ENCODE data around the gene OSBPL3.

The OSBPL3 gene

DNA sequence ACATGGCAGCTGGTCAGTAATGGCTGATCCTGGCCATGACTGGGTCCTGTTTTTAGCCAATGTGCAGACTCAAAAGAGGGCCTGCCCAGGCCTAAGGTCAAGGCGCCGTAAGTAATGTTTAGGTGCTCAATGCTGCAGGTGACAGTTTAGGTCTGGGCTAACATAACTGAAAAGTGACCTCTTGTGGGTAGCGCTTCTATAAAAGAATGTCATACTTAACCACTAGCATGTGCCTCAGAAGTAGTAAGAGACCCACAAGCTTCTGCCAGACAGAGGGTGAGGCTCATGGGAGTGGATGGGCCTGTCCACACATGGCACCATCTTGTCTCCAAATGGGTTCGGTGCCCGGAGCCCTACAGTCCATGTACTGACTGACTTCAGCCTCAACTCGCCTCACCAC lies 132.2 kb downstream of the OSBPL3 start:
- TF ChIP-seq JUND (IDR thresholded peaks at IDR 0.05; ENCODE audit: low read depth), result no peak
- in situ Hi-C loops (cut with HindIII; ENCODE audit: low pct_unique_long_range_greater_than_20kb, low sequenced_read_pairs), result no loop called here
- no peak for DNase-seq (ENCODE audit: low read depth in 1 of 2, low spot score in 1 of 2)

DNA sequence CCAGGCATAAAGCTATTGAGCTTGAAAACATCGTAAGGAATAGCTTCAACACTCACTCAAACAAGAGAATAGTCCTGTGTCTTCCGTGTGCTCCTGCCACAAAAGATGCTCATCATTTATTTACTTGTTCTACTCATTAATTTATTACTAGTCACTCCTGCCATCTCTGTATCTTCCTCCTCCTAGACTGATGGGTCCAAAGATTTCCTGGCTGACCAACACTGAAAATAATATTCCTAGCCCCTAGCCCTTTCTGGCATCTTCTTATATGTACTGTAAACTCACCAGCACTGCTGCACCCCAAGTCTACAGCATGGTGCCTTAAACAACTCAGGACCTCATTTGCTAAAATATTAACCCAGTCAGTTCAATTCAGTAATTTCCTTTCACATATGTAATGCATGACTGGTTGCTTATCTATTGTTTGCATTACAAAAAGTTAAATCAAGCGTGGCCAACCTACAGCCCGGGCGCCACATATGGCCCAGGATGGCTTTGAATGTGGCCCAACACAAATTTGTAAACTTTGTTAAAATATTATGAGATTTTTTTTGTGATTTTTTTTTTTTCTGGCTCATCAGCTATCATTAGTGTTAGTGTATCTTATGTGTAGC lies 136.1 kb downstream of the OSBPL3 start:
- in situ Hi-C loops (cut with HindIII; ENCODE audit: low pct_unique_long_range_greater_than_20kb, low sequenced_read_pairs), result no loop called here
- no peak for DNase-seq (ENCODE audit: low read depth in 1 of 2, low spot score in 1 of 2)
- TF ChIP-seq JUND (IDR thresholded peaks at IDR 0.05; ENCODE audit: low read depth), result no peak

DNA sequence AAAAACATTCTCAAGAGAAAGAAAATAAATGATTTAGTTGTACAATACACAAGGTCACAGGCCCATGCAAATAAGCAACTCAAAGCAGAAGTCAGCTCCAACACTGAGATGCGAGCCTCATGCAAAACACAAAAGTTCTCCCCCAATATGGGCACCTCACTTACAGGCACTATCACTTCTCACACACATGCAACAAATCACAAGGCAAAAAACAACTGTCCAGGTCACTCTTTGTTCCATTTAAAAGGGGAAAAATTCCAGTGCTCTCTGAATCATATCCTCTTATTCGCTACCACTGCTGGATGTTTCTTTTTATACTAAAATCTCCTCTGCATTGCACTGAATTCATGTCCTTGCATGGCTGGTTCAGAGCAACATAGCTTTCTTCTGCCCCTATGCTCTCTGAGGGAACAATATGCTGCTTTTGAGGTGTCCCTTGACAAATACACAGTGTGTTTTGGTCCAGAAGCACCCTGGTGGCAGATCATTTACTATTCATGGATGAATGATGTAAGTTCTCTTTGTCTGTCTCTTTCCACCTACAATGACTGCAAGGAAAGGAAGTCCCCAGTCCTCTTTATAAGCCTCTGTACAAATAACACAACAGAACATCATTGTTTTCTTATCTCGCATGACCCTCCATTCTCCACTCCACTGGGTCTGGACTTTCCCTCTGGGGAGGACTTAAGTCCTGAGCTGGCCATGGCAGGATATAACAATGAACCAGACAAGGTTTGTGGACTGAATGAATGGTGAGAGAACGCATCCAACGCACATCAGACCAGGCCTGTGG lies 137.3 kb downstream of the OSBPL3 start:
- in situ Hi-C loops (cut with HindIII; ENCODE audit: low pct_unique_long_range_greater_than_20kb, low sequenced_read_pairs), result no loop called here
- no peak for DNase-seq (ENCODE audit: low read depth in 1 of 2, low spot score in 1 of 2)
- TF ChIP-seq JUND (IDR thresholded peaks at IDR 0.05; ENCODE audit: low read depth), result no peak

DNA sequence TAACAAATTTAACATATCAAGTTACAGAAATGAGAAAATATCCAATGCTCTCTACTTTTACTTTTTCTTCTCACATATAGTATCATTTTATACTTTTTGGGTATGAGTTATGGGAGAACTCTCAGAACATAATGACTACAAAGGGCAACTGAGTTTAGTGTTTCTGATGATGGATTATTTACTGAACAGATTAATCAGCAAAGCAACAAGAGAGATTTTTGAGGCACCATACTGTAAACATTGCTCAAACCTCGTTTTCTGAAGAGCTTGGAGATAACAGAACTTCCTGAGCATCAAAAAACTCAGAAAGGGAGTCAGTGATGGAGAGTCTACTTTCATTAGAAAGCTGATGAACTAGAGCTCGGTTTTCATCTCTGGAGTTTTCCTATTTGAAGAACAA lies 137.9 kb downstream of the OSBPL3 start:
- no peak for TF ChIP-seq JUND (IDR thresholded peaks at IDR 0.05; ENCODE audit: low read depth)
- no peak for DNase-seq (ENCODE audit: low read depth in 1 of 2, low spot score in 1 of 2)
- in situ Hi-C loops (cut with HindIII; ENCODE audit: low pct_unique_long_range_greater_than_20kb, low sequenced_read_pairs), result no loop called here

DNA sequence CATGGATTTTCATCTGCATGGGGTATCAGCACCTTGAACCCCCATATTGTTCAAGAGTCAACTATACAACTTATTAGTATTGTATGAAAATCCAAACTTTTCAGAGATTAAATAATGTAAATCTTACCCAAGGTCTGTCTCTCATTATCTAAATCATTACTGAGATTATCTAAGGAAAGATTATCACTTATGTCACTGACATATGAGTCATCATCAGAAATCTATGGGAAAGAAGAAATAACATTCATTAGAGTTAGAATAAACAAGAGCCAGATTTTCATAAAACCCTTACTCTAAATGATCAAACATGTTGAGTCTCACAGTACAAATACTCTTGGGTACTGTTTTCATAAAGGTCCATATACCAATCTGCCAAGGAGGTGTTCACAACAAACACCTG lies 139.4 kb downstream of the OSBPL3 start:
- in situ Hi-C loops (cut with HindIII; ENCODE audit: low pct_unique_long_range_greater_than_20kb, low sequenced_read_pairs), result no loop called here
- TF ChIP-seq JUND (IDR thresholded peaks at IDR 0.05; ENCODE audit: low read depth), result no peak
- no peak for DNase-seq (ENCODE audit: low read depth in 1 of 2, low spot score in 1 of 2)

DNA sequence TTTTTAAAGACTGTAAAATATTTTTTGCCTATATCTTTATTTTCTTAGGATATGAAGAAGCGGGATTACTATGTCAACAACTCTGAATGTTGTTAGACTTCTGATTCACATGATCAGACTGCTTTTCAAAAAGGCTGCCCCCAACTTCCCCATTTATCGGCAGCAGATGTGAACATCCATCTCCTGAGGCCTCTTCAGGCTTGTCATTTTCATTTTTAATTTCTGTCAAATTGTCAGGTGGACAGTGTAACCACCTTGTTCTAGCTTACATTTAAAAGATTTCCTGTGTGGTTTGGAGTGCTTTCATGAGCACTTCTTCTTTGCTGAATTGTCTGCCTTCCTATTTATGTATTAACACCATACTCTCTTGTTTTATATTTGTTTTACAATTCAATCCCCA lies 143.9 kb downstream of the OSBPL3 start:
- no peak for DNase-seq (ENCODE audit: low read depth in 1 of 2, low spot score in 1 of 2)
- in situ Hi-C loops (cut with HindIII; ENCODE audit: low pct_unique_long_range_greater_than_20kb, low sequenced_read_pairs), result no loop called here
- no peak for TF ChIP-seq JUND (IDR thresholded peaks at IDR 0.05; ENCODE audit: low read depth)

DNA sequence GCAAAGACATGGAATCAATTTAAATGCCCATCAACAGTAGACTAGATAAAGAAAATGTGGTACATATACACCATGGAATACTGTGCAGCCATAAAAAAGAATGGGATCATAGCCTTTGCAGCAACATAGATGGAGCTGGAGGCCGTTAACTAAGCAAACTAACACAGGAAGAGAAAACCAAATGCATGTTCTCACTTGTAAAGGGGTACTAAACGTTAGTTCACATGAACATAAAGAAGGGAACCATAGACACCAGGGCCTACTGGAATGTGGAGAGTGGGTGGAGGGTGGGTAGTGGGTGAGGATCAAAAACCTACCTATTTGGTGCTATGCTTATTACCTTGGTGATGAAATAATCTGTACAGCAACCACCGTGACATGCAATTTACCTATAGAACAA lies 144.3 kb downstream of the OSBPL3 start:
- DNase-seq (ENCODE audit: low read depth in 1 of 2, low spot score in 1 of 2), result no peak
- TF ChIP-seq JUND (IDR thresholded peaks at IDR 0.05; ENCODE audit: low read depth), result no peak
- in situ Hi-C loops (cut with HindIII; ENCODE audit: low pct_unique_long_range_greater_than_20kb, low sequenced_read_pairs), result no loop called here

DNA sequence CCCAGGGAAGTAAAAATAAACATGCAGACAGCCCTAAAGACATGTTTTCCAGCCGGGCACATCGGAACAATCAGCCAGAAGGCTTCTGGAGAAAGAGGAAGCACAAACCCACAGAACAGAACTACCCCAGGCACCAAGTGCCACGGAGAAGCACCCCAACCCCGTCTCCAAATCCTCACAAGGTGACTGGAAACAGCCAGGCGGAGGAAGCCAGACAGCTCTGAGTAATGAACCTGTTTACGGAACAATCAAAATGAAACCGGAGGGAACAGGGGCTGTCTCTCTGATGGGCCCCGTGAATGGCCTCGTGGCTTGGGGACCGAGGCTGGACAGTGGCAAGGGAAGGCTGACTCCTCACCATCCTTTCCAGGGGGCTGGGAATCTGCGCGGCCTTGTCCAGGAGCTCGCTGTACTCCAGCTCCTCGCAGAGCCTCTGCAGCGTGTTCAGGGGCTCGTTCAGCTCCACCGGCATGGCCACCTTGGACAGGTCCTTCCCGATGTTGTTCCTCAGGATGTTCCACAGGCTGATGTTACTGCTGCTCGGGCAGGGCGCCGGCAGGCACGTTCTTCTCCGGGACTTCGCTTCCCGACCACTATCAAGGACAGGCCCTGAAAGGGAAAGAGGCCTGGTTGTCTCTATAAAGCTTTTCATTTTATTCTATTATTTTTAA lies 145.7 kb downstream of the OSBPL3 start:
- in situ Hi-C loops (cut with HindIII; ENCODE audit: low pct_unique_long_range_greater_than_20kb, low sequenced_read_pairs), result no loop called here
- no peak for DNase-seq (ENCODE audit: low read depth in 1 of 2, low spot score in 1 of 2)
- no peak for TF ChIP-seq JUND (IDR thresholded peaks at IDR 0.05; ENCODE audit: low read depth)

DNA sequence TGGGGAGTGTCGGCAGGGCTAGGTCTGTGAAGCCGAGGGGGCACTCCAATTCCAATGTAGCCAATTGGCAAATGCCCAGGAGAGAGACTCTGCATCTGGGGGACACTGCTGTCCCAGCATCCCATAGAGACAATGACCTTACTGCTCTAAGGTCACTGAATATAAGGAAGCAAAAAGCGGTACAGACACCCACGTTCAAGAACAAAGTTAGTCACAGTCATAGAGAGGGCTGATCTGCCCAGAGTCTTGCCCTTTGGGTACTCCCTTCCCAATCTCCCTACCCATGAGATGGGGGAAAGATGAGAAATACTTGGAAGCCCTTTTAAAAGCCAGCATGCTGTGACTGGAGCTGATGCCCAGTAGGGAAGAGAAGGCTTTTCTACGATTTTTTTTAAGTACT lies 146.4 kb downstream of the OSBPL3 start:
- in situ Hi-C loops (cut with HindIII; ENCODE audit: low pct_unique_long_range_greater_than_20kb, low sequenced_read_pairs), result no loop called here
- TF ChIP-seq JUND (IDR thresholded peaks at IDR 0.05; ENCODE audit: low read depth), result no peak
- no peak for DNase-seq (ENCODE audit: low read depth in 1 of 2, low spot score in 1 of 2)

DNA sequence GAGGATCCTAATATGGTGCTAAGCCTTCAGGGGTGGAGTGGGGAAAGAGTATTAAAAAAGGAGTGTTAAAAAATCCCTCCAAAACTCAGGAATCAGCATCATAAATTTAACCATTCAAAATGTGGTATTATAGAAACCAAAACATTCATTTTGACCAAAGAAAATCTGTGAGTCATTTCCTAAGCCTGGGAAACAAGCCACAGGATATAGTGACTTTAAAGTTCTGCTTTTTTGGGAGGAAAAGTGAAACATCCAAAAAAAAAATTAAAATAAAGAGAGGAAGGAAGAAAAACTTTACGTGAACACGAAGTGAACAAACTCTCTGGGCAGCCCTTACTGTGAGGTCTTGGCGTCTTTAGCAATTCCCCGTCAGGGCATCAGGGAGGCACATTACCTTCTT lies 148.7 kb downstream of the OSBPL3 start:
- no peak for TF ChIP-seq JUND (IDR thresholded peaks at IDR 0.05; ENCODE audit: low read depth)
- in situ Hi-C loops (cut with HindIII; ENCODE audit: low pct_unique_long_range_greater_than_20kb, low sequenced_read_pairs), result no loop called here
- DNase-seq (ENCODE audit: low read depth in 1 of 2, low spot score in 1 of 2), result no peak

DNA sequence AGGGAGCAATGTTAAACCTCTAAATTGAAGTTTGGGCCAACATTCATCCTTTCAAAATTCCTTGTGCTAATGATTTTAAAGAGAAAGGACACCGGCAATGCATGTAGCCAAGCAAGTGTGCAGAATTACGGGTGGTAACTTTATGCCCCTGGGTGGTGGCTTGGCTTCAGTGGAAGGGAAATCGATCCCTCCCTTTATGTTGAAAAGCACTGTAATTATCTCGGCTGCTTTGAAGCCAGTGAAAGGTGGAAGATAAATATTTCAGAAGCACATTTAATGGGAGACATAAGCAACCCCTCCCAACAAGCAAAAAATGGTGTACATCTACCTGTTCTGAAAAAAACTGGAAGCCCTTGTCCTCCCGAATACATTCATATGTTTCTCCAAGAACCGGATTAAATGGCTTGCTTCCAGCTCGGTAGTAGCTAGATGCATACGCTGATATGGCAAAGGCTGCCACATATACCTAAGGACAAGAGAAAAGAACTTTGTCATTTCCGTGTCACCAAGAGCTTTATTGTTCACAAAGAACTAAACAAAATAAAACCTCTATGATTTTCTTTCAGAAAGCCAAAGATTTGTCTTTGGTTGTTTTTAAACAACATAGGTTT lies 149.4 kb downstream of the OSBPL3 start:
- in situ Hi-C loops (cut with HindIII; ENCODE audit: low pct_unique_long_range_greater_than_20kb, low sequenced_read_pairs), result no loop called here
- no peak for TF ChIP-seq JUND (IDR thresholded peaks at IDR 0.05; ENCODE audit: low read depth)
- DNase-seq (ENCODE audit: low read depth in 1 of 2, low spot score in 1 of 2), result peak in 1 of 2 experiments; percentile 60

DNA sequence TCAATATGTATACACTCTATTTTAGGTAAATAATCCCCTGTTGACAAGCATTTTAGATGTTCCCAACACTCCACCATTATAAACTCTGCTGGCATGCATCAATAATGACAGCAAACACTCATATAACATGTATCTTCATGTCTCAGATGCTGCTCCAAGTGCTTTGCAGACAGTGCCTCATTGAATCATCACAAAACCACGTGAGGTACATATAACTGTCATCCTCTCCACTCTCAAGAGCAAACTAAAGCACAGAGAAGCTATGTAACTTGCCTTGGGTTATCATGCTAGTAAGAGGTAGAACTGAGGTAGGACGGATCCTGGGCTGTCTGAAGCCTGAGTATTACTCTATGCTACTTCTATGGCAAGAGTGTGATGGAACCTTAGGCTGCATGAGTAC lies 150.2 kb downstream of the OSBPL3 start:
- DNase-seq (ENCODE audit: low read depth in 1 of 2, low spot score in 1 of 2), result no peak
- in situ Hi-C loops (cut with HindIII; ENCODE audit: low pct_unique_long_range_greater_than_20kb, low sequenced_read_pairs), result no loop called here
- no peak for TF ChIP-seq JUND (IDR thresholded peaks at IDR 0.05; ENCODE audit: low read depth)
